ENCODE results near the gene ENAH.
A peak's percentile ranks its signal among the peaks of the same experiment; 100 is the strongest.
"Not testable (repeated sequence)": the region's sequence is repeated elsewhere in the genome, so short reads cannot be mapped to it uniquely, and the experiment has no call there.

The ENAH gene

DNA sequence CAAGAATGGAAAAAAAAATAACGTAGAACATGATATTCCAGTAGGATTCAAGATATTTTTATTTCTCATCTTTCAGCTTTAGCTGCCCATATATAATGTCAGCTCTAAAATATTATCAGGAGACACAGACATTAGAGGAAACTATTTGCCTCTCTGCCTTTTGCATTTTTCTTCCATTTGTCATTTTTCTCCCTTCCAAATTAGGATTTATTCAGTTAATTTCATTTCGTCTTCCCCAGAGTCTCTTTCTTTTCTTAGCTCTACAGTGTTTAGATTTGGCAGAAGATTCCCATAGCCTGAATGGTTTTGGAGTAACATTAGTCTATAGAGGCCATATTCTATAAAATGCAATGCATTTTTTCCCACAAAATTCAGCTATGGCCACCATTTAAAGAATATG is 5.1 kb upstream of the ENAH start:
- TF ChIP-seq, protein P1, sequence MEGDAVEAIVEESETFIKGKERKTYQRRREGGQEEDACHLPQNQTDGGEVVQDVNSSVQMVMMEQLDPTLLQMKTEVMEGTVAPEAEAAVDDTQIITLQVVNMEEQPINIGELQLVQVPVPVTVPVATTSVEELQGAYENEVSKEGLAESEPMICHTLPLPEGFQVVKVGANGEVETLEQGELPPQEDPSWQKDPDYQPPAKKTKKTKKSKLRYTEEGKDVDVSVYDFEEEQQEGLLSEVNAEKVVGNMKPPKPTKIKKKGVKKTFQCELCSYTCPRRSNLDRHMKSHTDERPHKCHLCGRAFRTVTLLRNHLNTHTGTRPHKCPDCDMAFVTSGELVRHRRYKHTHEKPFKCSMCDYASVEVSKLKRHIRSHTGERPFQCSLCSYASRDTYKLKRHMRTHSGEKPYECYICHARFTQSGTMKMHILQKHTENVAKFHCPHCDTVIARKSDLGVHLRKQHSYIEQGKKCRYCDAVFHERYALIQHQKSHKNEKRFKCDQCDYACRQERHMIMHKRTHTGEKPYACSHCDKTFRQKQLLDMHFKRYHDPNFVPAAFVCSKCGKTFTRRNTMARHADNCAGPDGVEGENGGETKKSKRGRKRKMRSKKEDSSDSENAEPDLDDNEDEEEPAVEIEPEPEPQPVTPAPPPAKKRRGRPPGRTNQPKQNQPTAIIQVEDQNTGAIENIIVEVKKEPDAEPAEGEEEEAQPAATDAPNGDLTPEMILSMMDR (IDR thresholded peaks at IDR 0.05; ENCODE audit: low read length) = no peak
- TF ChIP-seq EZH2phosphoT487 (IDR thresholded peaks at IDR 0.05; ENCODE audit: low read length) = no peak
- TF ChIP-seq EZH2 (optimal IDR thresholded peaks at IDR 0.05; ENCODE audit: low read depth, low read length) = no peak
- Histone ChIP-seq H3K4me2 (ENCODE audit: low read depth, low read length) (no peak overlapping the region), H3K9ac (ENCODE audit: low read length) (no peak overlapping the region), H3K4me3 (ENCODE audit: low read length) (no peak overlapping the region), H3K36me3 (replicated peaks; ENCODE audit: insufficient read depth, low read length) (no peaks in the 10 kb centered on the region), H3K9me2 (replicated peaks; ENCODE audit: insufficient read depth, low read length) (no peaks in the 10 kb centered on the region), H3K4me1 (ENCODE audit: low read length) (peaks cover 12% of the 10 kb centered on the region), H3F3A (ENCODE audit: insufficient read depth, low read length) (peaks cover 15% of the 10 kb centered on the region), H3K27me3 (replicated peaks; ENCODE audit: insufficient read depth, low read length) (peaks cover 8% of the 10 kb centered on the region), H2AFZ (ENCODE audit: low read length) (no peak overlapping the region), H3K27ac (ENCODE audit: low read length) (no peak overlapping the region), H3K9me3 (replicated peaks; ENCODE audit: insufficient read depth, low read length) (no peaks in the 10 kb centered on the region), H3K79me2 (ENCODE audit: low read length) (no peaks in the 10 kb centered on the region), H4K20me1 (ENCODE audit: insufficient read depth, low read length) (no peaks in the 10 kb centered on the region)
- DNase-seq = no peak

DNA sequence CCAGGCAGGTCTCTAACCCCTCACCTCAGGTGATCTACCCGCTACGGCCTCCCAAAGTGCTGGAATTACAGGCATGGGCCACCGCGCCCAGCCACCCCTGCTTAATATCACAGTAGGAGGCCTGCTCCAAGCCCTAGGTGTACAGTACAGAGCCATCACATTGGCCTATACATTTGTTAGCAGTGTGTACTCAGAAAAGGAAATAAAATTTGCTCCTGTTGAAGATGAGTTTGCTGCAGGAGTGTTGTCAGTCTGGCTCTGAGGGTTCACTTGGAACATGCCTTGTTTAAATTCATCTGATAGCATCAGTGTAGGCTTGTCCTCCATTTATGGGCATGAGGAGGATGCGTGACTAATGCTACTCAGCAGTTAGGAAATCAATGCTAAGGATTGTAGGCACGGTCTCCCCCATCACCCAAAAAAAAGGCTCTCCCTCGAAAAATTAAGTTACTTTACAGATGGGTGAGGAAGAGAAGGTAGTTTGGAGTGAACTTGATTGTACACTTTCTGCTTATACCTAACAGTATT is 4.6 kb upstream of the ENAH start:
- Histone ChIP-seq H3K9me2 (replicated peaks; ENCODE audit: insufficient read depth, low read length) (no peaks in the 10 kb centered on the region), H3K9me3 (replicated peaks; ENCODE audit: insufficient read depth, low read length) (no peaks in the 10 kb centered on the region), H4K20me1 (ENCODE audit: insufficient read depth, low read length) (no peaks in the 10 kb centered on the region), H3K79me2 (ENCODE audit: low read length) (no peaks in the 10 kb centered on the region), H3F3A (ENCODE audit: insufficient read depth, low read length) (peaks cover 15% of the 10 kb centered on the region), H3K4me1 (ENCODE audit: low read length) (peaks cover 12% of the 10 kb centered on the region), H3K4me2 (ENCODE audit: low read depth, low read length) (no peak overlapping the region), H3K27me3 (replicated peaks; ENCODE audit: insufficient read depth, low read length) (peaks cover 8% of the 10 kb centered on the region), H2AFZ (ENCODE audit: low read length) (no peak overlapping the region), H3K27ac (ENCODE audit: low read length) (no peak overlapping the region), H3K36me3 (replicated peaks; ENCODE audit: insufficient read depth, low read length) (no peaks in the 10 kb centered on the region), H3K9ac (ENCODE audit: low read length) (no peak overlapping the region), H3K4me3 (ENCODE audit: low read length) (no peak overlapping the region)
- TF ChIP-seq EZH2phosphoT487 (IDR thresholded peaks at IDR 0.05; ENCODE audit: low read length) = no peak
- TF ChIP-seq, protein P1 (IDR thresholded peaks at IDR 0.05; ENCODE audit: low read length) = no peak
- TF ChIP-seq EZH2 (optimal IDR thresholded peaks at IDR 0.05; ENCODE audit: low read depth, low read length) = no peak
- DNase-seq = no peak

DNA sequence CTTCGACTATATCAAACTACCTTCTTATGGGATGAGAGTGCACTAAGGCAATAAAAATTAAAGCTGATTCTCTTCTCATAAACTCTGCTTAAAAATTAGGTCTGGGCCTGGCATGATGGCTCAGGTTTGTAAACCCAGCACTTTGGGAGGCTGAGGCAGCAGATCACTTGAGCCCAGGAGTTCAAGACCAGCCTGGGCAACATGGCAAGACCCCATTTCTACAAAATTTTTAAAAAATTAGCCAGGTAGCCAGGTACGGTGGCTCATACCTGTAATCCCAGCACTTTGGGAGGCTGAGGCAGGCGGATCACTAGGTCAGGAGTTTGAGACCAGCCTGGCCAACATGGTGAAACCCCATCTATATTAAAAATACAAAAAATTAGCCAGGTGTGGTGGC is 3.3 kb upstream of the ENAH start:
- not testable (repeated sequence) for H3K4me2 ChIP-seq (ENCODE audit: low read depth, low read length); H3K79me2 ChIP-seq (ENCODE audit: low read length); H3K27ac ChIP-seq (ENCODE audit: low read length); H3K27me3 ChIP-seq (replicated peaks; ENCODE audit: insufficient read depth, low read length); DNase-seq; H3K9me3 ChIP-seq (replicated peaks; ENCODE audit: insufficient read depth, low read length); H3K4me3 ChIP-seq (ENCODE audit: low read length); H2AFZ ChIP-seq (ENCODE audit: low read length); H3K9me2 ChIP-seq (replicated peaks; ENCODE audit: insufficient read depth, low read length); H3K36me3 ChIP-seq (replicated peaks; ENCODE audit: insufficient read depth, low read length); H4K20me1 ChIP-seq (ENCODE audit: insufficient read depth, low read length); H3K9ac ChIP-seq (ENCODE audit: low read length)
- H3K4me1 ChIP-seq (ENCODE audit: low read length) = peaks cover 12% of the 10 kb centered on the region
- peaks cover 15% of the 10 kb centered on the region for H3F3A ChIP-seq (ENCODE audit: insufficient read depth, low read length)

DNA sequence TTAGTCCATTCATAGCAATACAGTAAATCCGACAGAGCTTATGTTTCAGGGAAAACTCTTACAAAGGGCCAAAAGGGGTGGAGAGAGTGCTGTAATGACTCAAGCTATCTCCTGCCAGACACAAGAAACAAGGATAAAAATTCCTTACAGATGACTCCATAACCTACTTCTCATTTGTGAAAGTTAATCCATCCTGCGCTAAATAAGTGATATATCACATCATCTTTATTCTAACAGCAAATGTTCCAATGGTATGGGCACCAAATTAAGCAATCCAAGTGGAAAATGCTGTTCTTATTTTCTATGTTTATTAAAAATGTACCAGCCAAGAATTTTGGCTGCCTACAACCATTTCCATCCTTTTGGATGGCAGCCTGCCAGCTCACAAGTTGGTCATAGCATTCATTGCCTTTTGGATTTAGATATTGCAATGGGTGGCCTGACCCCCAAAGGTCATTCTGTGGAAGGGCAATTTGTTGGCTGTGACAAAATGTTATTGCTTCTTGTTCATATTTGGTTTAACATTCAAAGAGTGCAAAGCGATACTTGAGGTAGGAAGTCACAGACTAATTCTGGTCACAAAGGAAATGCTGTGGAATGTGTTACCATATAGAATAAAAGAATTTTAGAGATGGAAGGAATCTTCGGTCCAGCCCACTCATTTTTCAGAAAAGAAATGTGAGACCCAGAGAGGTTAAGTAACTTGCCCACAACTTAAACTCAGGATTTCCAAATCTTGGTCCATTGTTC is 2.8 kb upstream of the ENAH start:
- H3K4me2 ChIP-seq (ENCODE audit: low read depth, low read length) = no peak overlapping the region
- H4K20me1 ChIP-seq (ENCODE audit: insufficient read depth, low read length) = no peaks in the 10 kb centered on the region
- peaks cover 10% of the 10 kb centered on the region for H3K4me1 ChIP-seq (ENCODE audit: low read length)
- no peaks in the 10 kb centered on the region for H3K79me2 ChIP-seq (ENCODE audit: low read length)
- H3K27me3 ChIP-seq (replicated peaks; ENCODE audit: insufficient read depth, low read length) = peaks cover 8% of the 10 kb centered on the region
- peaks cover 15% of the 10 kb centered on the region for H3F3A ChIP-seq (ENCODE audit: insufficient read depth, low read length)
- peak; percentile 43 for DNase-seq
- no peak overlapping the region for H2AFZ ChIP-seq (ENCODE audit: low read length)
- no peaks in the 10 kb centered on the region for H3K9me2 ChIP-seq (replicated peaks; ENCODE audit: insufficient read depth, low read length)
- TF ChIP-seq, protein P1 (IDR thresholded peaks at IDR 0.05; ENCODE audit: low read length) = peak; percentile 45
- no peak for TF ChIP-seq EZH2 (optimal IDR thresholded peaks at IDR 0.05; ENCODE audit: low read depth, low read length)
- H3K27ac ChIP-seq (ENCODE audit: low read length) = no peak overlapping the region
- H3K4me3 ChIP-seq (ENCODE audit: low read length) = no peak overlapping the region
- H3K36me3 ChIP-seq (replicated peaks; ENCODE audit: insufficient read depth, low read length) = no peaks in the 10 kb centered on the region
- no peak overlapping the region for H3K9ac ChIP-seq (ENCODE audit: low read length)
- no peaks in the 10 kb centered on the region for H3K9me3 ChIP-seq (replicated peaks; ENCODE audit: insufficient read depth, low read length)
